Measurements from ENCODE around the gene CIZ1. TPM values are rescaled to one million over a fixed set of nuclear protein-coding genes. Genes with fewer than 3 reads are reported as not detected.
A peak's percentile ranks its signal among the peaks of the same experiment; 100 is the strongest.

The CIZ1 gene
- total and polyA plus RNA-seq, 2 donors from 2014 or later = 48.1 to 89.9 TPM

DNA sequence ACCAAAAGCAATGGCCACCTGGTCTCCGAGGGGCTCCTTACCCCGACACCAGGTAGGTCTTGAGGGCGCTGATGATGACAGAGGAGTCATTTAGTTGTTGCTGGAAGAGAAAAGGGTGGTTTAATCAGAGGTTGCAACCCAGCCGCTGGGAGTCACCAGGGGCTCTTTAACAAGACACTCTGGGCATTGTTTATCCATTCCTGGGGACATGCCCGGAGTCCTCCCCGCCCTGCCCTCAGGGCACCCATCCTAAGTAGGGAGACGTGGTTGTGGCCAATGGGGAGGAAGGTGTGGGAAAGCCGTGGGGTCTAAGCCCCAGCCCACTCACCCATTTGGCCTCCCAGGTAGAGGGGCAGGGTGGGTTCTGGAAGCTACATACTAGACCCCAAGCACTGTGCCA lies 66.9 kb downstream of the CIZ1 start:
- DNase-seq = peak in 1 of 5 donors; percentile 55

DNA sequence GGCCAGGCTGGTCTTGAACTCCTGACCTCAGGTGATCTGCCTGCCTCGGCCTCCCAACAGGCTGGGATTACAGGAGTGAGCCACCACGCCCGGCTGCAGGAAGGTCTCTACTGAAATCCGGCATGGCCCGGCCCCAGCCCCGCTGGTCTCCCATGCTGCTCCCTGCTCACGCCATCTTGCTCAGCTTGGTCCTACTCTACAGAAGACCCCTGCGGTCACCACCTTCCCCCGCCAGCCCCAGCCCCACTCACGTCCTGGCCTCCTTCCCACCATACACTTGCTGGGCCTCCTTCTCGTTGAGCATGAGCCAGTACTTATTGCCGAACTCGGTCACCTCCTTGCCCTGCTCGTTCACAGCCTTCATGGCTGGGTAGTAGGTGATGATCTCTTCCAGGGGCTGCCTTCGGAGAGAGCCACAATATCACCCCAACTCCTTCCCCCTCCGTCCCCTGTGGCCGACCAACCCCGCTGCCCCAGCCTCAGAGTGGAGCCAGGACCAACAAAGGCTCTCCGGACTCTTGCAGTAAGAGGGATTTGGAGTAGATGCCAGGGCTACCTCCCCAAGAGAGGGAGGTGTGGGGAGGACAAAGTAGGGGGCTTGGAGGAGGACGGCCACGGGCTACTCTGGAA lies 67.8 kb downstream of the CIZ1 start:
- Histone ChIP-seq H3K4me3 (ENCODE audit: low read length in 3 of 3) (no peak overlapping the region), H3K9ac (ENCODE audit: low read length in 3 of 3) (no peak overlapping the region), H3K9me3 (ENCODE audit: control insufficient read depth in 2 of 3, insufficient read depth in 1 of 3, low read length in 3 of 3) (no peaks in the 10 kb centered on the region), H3K36me3 (ENCODE audit: control insufficient read depth in 2 of 3, insufficient read depth in 3 of 3, low read length in 3 of 3) (peaks cover 0 to 19% (median 7%) of the 10 kb centered on the region in 3 donors), H3K27me3 (ENCODE audit: control insufficient read depth, insufficient read depth, low read length) (no peaks in the 10 kb centered on the region), H3K27ac (ENCODE audit: low read depth in 2 of 2, low read length in 2 of 2) (no peak overlapping the region), H3K4me1 (ENCODE audit: control insufficient read depth in 2 of 3, insufficient read depth in 2 of 3, low read depth in 1 of 3, low read length in 3 of 3) (peaks cover 0 to 7% (median 6%) of the 10 kb centered on the region in 3 donors)
- intact Hi-C loops (cut with DNase I) = no loop called here
- no peak for FAIRE-seq
- peak in 1 of 5 donors; percentile 71 for DNase-seq
- no peak for TF ChIP-seq CTCF (IDR thresholded peaks at IDR 0.05; ENCODE audit: borderline replicate concordance, extremely low read depth, insufficient read depth)

More for the DNA sequence above, 66.9 kb downstream of the CIZ1 start:
- peaks cover 0 to 19% (median 7%) of the 10 kb centered on the region in 3 donors for H3K36me3 ChIP-seq (ENCODE audit: control insufficient read depth in 2 of 3, insufficient read depth in 3 of 3, low read length in 3 of 3)
- H3K9ac ChIP-seq (ENCODE audit: low read length in 3 of 3) = no peak overlapping the region
- no peaks in the 10 kb centered on the region for H3K9me3 ChIP-seq (ENCODE audit: control insufficient read depth in 2 of 3, insufficient read depth in 1 of 3, low read length in 3 of 3)
- peaks cover 0 to 7% (median 6%) of the 10 kb centered on the region in 3 donors for H3K4me1 ChIP-seq (ENCODE audit: control insufficient read depth in 2 of 3, insufficient read depth in 2 of 3, low read depth in 1 of 3, low read length in 3 of 3)
- intact Hi-C loops (cut with DNase I) = no loop called here
- no peak overlapping the region for H3K4me3 ChIP-seq (ENCODE audit: low read length in 3 of 3)
- no peak for FAIRE-seq
- no peak overlapping the region for H3K27ac ChIP-seq (ENCODE audit: low read depth in 2 of 2, low read length in 2 of 2)
- H3K27me3 ChIP-seq (ENCODE audit: control insufficient read depth, insufficient read depth, low read length) = no peaks in the 10 kb centered on the region
- no peak for TF ChIP-seq CTCF (IDR thresholded peaks at IDR 0.05; ENCODE audit: borderline replicate concordance, extremely low read depth, insufficient read depth)

- intact Hi-C loops (cut with DNase I) = no loop called here
- FAIRE-seq = no peak
- peaks cover 0 to 19% (median 7%) of the 10 kb centered on the region in 3 donors for H3K36me3 ChIP-seq (ENCODE audit: control insufficient read depth in 2 of 3, insufficient read depth in 3 of 3, low read length in 3 of 3)
These were observed 68.6 kb downstream of the CIZ1 start for GRCh38 chr9:128122809-128123175.

More at GRCh38 chr9:128122809-128123175, 68.6 kb downstream of the CIZ1 start:
- H3K9ac ChIP-seq (ENCODE audit: low read length in 3 of 3) = no peak overlapping the region
- DNase-seq = peak in 1 of 5 donors; percentile 71
- H3K27ac ChIP-seq (ENCODE audit: low read depth in 2 of 2, low read length in 2 of 2) = no peak overlapping the region
- H3K4me1 ChIP-seq (ENCODE audit: control insufficient read depth in 2 of 3, insufficient read depth in 2 of 3, low read depth in 1 of 3, low read length in 3 of 3) = peaks cover 0 to 8% (median 7%) of the 10 kb centered on the region in 3 donors
- H3K27me3 ChIP-seq (ENCODE audit: control insufficient read depth, insufficient read depth, low read length) = no peaks in the 10 kb centered on the region
- no peak overlapping the region for H3K4me3 ChIP-seq (ENCODE audit: low read length in 3 of 3)
- H3K9me3 ChIP-seq (ENCODE audit: control insufficient read depth in 2 of 3, insufficient read depth in 1 of 3, low read length in 3 of 3) = no peaks in the 10 kb centered on the region
- TF ChIP-seq CTCF (IDR thresholded peaks at IDR 0.05; ENCODE audit: borderline replicate concordance, extremely low read depth, insufficient read depth) = no peak

Data from kidney (tissue), 14 donors.